ENCODE data around the gene SLC22A5.
"Not testable (repeated sequence)": the region's sequence is repeated elsewhere in the genome, so short reads cannot be mapped to it uniquely, and the experiment has no call there.

The SLC22A5 gene

DNA sequence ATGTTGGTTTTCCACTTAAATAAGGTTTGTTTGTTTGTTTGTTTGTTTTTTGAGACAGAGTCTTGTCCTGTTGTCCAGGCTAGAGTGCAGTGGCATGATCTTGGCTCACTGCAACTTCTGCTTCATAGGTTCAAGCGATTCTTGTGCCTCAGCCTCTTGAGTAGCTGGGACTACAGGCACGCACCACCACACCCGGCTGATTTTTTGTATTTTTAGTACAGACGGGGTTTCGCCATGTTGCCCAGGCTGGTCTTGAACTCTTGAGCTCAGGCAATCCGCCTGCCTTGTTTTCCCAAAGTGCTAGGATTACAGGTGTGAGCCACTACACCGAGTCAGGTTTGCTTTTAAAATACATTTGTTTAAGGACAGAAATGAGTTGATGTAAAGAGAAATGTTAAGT is 46.0 kb downstream of the SLC22A5 start:
- not testable (repeated sequence) for DNase-seq

DNA sequence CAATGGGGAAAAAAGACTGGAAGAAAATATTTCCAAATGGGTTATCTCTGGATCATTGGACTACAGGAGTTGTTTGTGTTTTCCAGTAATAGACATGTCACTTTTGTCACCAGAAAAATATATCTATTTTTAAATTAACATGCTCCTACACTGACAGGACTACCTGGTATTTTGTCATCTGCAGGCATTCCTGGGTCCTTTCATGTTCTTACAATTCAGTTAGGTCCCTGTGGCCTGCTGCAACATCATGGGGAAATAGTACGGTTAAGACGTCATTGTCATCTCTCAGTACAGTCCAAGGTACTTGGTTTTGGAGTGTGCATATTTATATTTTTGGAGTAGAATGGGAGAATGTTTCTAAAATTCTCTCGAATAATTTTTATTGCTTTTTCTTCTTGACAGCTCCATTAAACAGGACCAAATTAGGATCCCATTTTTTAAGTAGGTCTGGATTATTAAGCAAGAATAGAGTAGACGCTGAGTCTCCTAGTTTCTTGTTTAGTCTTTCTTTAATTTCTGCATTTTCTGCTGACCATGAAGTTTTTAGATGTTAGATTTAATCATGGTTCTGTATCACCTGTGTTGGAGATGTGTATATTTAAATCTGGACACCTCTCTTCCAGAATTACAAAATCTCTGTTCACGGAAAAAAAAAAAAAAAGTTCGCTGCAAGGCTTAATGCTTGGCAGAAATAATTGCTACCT is 46.9 kb downstream of the SLC22A5 start:
- DNase-seq = no peak

DNA sequence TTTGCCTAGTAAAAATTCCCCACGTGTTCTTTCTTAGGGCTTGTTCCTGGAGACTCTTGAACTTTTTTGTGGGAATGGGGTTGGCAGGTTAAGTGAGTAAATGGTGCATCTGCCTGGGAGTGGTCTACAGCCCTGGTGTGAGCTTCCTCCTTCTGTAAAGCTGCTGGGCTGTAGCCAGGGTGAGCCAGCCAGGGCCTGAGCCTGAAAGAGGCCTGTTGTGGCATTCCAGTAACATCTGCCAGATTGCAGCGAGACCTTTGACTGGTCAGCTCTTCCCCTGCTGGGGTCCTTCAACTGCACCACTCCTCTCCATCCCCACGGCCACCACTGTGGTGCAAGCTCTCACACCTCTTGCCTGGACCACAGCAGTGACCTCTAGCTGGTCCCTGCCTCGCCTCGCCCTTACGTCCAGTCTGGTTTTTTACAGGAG is 47.5 kb downstream of the SLC22A5 start:
- no peak for DNase-seq

DNA sequence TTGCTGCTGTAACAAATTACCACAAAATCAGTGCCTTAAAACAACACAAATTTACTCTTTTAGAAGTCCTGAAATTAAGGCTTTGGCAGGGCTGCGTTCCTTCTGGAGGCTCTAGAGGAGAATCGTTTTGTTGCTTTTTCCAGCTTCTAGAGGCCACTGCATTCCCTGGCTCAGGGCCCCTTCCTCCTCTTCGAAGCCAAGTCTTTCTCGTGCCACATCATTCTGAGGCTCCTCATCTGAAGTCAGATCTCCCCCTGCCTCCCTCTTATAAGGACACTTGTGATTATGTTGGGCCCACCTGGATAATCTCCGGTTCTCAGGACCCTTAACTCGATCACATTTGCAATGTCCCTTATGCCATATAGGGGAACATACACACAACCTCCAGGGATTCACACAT is 48.0 kb downstream of the SLC22A5 start:
- no peak for DNase-seq

DNA sequence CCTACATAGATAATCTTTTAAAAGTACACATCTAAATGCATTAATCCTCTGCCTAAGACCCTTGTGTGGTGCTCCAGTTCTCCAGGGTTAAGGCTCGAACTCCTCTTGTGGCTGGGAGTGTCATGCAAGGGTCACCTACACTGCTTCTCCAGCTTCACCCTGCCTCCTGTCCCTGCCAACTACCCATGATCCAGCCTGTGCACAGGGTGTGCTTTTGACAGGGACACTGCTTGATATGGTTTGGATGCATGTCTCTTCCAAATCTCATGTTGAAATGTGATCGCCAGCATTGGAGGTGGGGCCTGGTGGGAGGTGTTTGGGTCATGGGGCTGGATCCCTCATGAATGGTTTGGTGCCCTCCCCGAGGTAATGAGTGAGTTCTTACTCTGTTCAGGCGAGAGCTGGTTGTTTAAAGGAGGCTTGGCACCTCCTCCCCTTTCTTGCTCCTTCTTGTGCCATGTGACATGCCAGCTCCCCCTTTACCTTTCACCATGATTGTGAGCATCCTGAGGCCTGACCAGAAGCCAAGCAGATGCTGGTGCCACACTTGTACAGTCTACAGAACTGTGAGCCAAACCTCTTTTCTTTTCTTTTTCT is 48.5 kb downstream of the SLC22A5 start:
- no peak for DNase-seq

DNA sequence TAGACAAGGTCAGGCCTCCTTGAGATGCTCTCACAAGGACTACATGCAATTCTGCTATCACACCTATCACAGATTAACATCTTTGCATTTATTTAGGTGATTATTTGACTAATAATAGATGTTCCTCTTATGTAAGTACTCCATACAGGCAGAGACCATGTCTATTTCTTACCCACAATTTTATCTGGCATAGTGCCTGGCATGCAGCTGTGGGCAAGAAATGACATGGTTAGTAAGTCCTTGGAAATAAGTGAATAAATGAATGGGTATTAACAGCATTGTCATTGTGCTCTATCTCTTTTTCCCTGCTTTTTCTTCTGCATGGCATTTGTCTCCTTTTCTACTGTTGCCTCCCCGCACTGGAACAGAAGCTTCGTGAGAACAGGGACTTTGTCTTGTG is 49.4 kb downstream of the SLC22A5 start:
- DNase-seq = no peak

DNA sequence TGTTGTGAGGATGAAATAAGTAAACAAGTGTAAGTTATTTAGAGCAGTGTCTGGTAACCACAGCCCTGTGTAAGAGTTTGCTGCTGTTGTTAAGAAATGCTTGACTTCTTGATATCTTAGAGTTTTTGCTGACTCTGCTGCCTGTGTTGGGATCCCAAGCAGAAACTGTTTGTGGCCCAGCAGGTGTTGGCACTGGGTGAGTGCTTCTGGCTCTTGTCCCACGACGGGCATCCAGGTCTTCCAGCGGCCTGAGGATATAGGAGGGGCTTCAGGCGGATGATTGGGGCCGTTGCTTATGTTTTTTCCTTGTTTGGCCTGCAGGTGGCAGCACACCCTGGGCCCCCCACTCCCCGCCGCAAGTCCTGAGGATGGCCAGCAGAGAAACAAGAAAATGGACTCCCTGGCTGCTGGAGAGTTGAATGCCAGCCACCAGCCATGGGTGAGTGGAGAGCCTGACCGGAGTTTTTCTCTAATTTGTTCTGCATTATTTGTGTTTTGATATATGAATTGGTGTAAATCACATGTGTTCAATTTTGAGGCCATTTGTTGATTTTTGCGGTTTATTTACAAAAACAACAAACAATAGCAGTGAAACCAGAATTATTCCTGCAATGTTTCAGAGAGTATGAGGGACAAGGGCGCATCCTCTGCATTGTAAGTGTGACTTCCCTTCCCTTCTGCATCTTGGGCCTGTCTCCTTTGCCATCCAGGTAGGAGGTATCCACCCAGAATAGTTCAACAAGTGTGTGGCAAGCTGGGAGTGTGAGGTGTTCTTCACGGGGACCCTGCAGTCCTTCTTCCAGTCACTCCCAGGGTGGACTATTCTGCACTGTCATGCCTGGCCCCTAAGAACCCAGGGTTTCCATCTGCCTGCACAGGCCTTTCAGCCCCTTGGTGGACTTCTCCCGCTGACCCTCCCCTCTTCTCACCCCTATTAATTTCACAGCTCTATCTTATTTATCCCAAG is 50.3 kb downstream of the SLC22A5 start:
- DNase-seq = peak in 1 of 2 experiments; percentile 21

DNA sequence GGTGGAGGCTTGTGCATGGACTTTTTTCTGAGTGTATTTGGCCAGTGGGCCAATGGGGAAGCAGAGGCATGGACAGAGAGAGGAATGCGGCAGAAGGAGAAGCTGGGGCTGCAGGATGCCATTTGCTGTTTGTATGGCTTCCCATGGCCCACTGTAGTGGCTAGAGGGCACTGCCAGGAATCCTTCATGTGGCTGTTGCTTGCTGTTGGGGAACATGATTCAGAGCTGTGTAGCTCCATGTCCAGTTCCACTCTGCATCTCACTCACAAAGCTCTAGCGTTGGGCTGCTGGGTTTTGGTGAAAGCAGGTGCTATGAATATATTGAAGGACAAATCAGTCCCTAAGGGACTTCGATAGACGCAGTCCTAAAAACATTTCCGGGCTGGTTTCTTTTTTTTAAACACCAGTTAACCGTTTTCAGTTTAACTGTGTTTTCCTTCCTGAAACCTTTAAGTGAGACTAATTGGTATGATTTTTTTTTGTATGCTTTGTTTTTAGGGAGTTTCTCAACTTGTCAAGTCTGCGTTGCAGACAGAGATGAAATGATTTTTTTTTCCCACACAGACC is 51.3 kb downstream of the SLC22A5 start:
- no peak for DNase-seq

DNA sequence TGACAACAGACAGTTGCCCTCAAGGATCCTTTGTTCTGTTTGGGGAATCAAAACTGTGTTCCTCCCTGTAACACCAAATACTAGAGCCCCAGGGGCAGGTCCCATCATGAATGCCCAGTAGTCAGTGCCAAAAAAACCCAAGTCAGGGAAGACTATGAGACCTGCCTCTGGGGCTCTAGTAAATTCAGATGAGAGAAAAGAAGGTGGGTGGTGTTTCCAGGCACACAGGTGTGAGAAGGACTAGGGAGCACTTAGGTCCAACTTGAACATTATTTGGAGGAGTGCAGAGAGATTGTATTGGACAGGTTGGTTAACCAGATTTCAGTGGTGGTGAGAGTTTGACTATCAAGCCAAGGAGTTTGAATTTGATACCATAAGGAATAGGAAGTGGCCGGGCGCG is 52.0 kb downstream of the SLC22A5 start:
- no peak for DNase-seq

DNA sequence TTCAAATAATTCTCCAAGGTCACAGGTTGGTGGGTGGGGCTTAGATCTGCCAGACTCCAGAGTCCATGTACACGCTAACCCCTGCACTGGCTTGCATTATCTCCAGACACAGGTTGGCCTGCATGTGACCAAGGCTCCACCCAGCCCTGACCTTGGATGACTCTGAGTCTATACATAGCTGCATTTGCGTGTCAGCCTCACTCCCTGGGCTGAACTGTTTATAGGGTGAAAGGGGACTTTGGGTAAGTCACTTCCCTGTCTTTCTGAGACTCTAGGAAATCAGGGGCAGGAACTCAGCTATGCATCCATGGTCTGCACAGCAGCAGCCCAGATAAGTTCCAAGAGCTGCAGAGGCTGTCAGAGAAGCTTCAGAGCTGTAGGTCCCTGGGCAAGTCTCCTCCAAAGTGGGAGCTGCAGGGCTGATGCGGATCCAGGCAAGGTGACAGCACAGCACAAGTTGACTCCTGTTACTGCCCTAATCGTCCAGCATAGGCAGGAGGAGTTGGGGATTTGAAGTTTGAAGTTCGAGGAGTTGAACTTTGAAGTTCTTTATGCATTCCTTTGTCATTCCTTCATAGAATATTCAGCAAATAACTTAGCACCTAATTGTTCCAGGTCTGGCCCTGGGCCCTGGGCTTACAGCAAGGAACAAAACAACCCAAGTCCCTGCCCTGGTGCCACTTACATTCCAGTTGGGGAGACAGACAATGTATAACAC is 53.4 kb downstream of the SLC22A5 start:
- no peak for DNase-seq

DNA sequence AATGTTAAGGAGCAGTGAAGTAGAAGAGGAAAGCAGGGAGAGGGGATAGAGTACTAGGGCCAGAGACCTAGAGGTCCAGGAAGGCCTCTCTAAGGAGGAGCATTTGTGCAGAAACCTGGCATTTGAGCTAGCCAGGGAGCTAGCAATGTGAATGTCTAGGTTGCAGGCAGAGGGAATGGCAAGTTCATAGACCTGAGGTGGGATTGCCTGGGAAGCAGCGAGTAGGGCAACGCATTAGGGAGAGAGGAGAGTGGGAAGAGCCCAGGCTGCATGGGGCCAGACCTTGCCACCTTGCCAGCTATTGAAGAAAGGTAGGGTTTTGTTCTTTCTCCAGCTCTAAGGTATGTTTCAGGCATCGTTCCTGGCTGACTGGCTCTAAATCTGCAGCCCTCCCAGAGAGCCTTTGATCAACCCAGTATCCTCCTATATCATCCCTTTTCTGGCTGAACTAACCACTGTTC is 54.0 kb downstream of the SLC22A5 start:
- no peak for DNase-seq

DNA sequence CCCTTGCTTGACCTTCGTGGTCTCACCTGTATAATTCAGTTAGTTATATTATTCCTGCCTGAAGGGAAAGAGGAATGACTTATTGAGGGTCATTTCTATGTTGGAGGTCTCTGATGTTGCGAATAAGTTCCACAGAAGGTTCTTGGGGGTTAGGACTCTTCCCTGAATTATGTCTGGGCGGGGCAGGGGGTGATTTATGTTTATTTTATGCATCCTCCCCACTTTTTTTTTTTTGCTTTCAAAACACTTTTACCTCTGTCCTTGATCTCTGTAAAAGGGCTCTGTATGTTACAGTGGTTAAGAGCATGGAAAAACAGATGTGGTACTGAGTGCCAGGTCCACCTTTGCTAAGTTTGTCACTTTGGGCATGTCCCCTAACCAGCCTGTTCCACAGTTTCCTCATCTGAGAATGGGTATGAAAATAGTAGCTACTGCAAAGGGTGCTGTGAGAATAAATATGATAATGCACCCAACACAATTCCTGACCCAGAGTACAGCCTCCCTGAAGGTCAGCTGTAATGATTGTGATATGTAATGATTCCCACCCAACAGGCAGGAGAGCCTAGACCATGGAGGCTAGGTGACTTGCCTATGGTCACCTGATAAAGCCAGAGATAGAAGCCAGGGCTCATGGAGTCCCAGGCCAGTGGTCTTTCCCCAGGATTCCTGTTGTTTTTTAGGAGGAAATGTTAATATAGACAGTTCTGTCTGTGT is 54.8 kb downstream of the SLC22A5 start:
- no peak for DNase-seq

DNA sequence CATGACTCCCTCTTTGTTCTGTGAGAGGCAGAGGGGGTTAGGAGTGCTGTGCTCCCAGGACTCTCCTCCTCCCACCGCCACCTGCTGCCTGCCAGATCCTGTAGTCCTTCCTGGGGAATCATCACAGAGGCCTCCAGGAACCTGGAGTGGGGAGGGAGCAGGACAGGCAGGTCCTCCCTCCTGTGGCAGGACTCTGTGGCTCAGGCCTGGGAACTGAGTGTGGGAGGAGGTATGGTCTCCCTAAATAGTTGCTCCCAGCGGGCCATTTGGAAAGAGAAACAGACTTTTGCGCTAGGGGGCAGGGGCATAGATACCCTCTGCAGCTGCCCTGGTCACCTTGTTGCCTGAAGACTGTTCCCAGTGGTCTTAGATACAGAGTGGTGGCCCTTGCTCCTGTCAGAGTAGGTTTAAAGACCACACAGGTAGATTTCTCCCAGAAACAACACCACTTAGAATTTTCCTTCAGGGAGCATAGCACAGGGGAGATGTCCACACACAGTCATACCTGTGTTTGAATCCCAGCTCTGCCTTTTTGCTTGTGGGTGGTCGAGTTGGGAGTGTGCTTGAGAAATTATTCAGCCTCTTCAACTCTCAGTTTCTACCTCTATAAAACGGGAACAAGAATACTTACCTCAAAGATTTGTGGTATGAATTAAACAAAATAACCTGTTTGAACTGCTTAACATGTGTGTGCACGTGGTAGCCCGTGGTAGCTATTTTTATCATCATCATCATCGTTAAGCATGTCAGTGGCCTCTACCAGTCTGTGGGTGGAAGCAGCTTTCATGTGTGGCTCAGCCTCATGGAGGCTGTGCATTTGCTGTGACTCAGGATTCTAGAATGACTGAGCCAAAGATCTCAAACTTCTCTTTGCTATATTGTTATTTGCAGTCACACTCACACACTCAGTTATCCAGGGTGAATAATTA is 55.8 kb downstream of the SLC22A5 start:
- no peak for DNase-seq

DNA sequence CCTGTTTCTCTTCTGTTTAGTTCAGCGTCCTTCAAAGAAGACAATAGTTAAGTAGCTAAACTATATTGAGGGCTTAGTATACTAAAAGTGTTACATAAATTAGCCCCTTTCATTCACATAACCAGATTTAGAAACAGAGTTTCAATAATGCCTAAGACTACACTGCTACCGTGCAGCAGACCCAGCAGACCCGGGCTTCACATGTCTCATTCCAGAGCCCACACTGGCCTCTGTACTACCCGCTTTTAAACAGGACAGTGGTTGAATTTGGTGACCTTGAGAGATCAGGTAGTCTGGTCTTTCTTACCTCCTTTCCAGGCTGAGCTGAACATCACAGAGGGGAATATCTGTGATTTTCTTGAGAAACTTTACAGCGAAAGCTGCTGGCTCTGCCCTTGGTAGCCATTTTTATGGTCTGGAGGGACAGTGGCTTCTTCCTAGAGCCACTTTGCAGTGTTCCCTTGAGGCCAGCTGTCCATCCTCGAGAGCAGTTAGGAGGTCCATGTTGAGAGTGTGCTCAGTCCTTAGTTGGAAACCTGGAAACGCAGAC is 56.5 kb downstream of the SLC22A5 start:
- no peak for DNase-seq

DNA sequence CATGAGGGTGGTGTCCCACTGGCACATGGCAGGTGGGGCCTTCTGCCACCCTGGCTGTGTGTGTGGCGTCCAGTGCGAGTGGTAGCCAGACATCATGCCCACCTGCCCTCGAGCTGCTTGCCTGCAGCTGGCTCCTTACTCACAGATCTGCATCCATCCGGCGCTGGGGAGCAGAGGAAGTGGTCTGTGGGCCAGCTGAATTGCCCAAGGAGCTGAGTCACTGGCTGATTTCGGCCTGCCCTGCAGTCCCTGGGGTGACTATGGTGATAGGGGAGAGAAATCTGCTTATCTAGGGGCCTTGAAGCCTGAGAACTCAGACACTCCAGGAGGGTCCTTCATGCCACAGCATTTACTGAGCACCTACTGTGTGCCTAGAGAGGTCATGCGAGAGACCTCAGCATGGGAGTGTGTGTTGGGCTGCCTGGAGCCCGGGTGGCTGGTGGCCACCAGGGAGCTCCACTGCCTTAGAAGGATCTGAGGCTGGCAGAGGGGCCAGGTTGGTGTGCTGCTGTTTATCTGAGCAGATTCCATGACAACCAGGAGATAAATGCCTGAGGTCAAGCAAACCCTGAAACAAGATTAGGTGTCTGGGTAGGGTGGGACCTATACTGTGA is 57.1 kb downstream of the SLC22A5 start:
- DNase-seq = no peak

DNA sequence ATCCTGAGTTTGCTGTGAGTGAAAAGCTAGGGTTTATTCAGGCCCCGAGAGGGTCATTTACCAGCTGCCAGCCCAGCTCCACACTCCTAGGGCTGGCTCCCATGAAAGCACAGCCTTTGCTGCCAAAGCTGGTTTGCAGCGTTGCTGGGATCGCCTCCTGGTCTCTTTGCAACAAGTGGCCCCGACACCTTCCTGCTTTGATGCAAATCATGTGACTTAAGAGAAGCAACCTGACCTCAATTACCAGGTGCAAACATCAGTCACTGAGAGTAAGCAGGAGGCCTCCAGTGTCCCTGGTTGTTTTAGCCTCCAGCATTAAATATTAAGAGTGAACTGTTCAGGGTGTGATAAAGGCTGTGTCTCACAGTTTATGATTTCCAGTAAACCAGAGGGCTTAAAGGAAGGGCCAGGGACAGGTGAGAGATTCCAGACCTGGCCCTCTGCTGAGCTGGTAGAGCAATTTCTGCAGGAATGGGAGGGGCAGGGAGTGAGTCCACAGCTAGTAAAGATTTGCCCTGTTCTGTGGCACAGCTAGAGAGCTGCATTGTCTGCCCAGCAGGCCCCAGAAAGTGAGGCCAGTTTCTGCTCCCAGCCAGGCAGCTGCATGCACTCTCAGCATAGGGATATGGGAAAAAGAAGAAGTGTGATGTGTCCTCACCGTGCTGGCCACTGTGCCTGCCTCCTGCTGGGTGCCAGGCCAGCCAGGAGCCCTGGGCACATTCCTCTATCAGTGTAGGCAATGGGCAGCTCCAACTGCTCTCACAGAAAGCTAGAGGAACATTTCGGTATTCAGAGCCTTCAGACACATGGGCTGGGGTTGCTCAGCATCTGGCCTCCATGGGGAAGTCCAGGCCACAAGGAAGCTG is 58.0 kb downstream of the SLC22A5 start:
- no peak for DNase-seq

DNA sequence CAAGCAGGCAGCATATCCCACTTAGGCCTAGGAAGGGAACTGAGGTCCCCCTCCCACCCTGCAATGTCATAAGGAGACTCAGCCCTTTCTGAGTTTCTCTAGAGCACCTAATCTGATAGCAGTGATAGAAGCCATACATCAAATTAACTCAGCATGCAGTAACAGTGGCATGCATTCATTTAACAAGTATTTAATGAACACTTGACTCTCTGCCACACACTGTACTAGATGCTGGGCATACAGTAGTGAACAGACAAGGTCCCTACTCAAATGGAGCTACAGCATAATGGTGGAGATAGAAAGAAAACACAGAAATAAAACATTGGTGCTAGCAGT is 58.6 kb downstream of the SLC22A5 start:
- no peak for DNase-seq

DNA sequence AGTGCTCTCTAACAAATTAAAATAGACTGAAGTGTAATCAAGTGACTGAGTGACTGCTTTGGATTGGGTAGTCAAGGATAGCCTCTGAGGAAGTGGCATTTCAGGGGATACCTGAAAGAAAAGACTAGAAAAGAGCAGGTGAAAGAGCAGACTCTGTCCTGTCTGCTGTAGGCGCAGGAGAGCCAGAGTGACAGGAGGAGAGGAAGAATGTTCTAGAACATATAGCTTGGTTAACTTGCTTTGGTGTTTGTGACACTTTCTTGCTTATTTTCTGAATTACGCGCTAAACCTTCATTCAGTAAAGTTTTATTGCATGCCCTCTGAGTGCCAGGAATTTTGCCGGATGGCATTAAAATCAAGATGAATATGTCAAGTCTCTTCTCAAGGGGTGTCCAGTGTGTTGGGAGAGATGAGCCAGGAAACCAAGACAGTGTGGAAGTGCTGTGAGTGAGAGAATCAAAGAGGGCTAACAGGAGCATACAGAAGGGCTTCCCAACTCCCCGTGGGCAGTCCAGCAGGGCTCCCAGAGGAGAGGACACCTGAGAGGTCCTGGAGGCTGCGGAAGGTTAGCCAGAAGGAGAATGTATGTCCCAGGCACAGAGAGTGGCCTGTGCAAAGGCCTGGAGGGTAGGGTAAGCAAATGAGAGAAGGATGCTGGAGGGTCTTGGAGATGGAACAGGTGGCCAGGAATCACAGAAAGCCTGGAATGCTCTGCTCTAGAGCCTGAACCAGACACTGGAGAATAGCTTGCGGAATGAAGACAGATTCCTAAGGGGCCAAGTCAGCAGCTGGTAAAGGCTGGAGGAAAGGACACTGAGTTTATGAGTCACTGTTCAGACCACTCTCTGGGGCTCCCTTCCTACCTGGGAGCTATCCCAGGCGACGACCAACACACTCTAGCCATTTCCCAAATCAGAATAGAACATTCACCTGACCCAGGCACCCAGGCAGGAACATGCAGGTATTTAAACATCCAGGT is 59.3 kb downstream of the SLC22A5 start:
- DNase-seq = no peak

Measured in NCI-H1930 (cell line).